Neural cell (in vitro differentiated cells): ENCODE data around the gene MINK1. TPM values are rescaled to one million over a fixed set of nuclear protein-coding genes. Genes with fewer than 3 reads are reported as not detected.

Experiments
- H2AFZ ChIP-seq: fragments of 200-600, 300-800 bp; sonication (generic), shearing (Covaris generic); 2 replicates; pipeline ENCODE4 v1.6.0; 2014; ENCODE audit warnings: low read depth, mild to moderate bottlenecking, antibody characterized with exemption, low read length, moderate library complexity
- H3F3A ChIP-seq: fragments of 200-600 bp; shearing (Covaris generic); 2 replicates; pipeline ENCODE4 v1.6.1; 2016; ENCODE audit warnings: mild to moderate bottlenecking, moderate library complexity, mixed read lengths, antibody characterized with exemption, low read length; ENCODE audit not compliant: insufficient read depth, poor library complexity, severe bottlenecking
- H3K27ac ChIP-seq: fragments of 200-600, 300-800 bp; sonication (generic), shearing (Covaris generic); 2 replicates; pipeline ENCODE4 v1.5.1; 2014; ENCODE audit warnings: mild to moderate bottlenecking, low read length, moderate library complexity
- H3K27me3 ChIP-seq: fragments of 300-800, 200-600 bp; sonication (generic), shearing (Covaris generic); 2 replicates; pipeline ENCODE4 v1.6.0; 2014; ENCODE audit warnings: mild to moderate bottlenecking, low read depth, low read length, moderate library complexity; ENCODE audit not compliant: insufficient read depth
- H3K36me3 ChIP-seq: fragments of 300-800, 200-600 bp; sonication (generic), shearing (Covaris generic); 2 replicates; pipeline ENCODE4 v1.5.1; 2014; ENCODE audit warnings: mild to moderate bottlenecking, antibody characterized with exemption, low read length, moderate library complexity; ENCODE audit not compliant: insufficient read depth
- H3K4me2 ChIP-seq: fragments of 300-800, 200-600 bp; sonication (generic), shearing (Covaris generic); 2 replicates; pipeline ENCODE4 v1.6.0; 2014; ENCODE audit warnings: mild to moderate bottlenecking, low read length
- H3K4me3 ChIP-seq: fragments of 300-800, 200-600 bp; sonication (generic), shearing (Covaris generic); 2 replicates; pipeline ENCODE4 v1.5.1; 2014; ENCODE audit warnings: mild to moderate bottlenecking, low read length, moderate library complexity
- H3K79me2 ChIP-seq: fragments of 200-600 bp; shearing (Covaris generic); replicated peaks from 2 replicates; pipeline ENCODE4 v1.6.0; 2014; ENCODE audit warnings: mild to moderate bottlenecking, low read length, moderate library complexity; ENCODE audit not compliant: insufficient read depth
- H3K9ac ChIP-seq: fragments of 300-800, 200-600 bp; sonication (generic), shearing (Covaris generic); 2 replicates; pipeline ENCODE4 v1.6.1; 2016; ENCODE audit warnings: mild to moderate bottlenecking, low read length, mixed read lengths
- H3K9me2 ChIP-seq: fragments of 200-600 bp; shearing (Covaris generic); 2 replicates; pipeline ENCODE4 v1.6.1; 2016; ENCODE audit warnings: mild to moderate bottlenecking, low read length, mixed read lengths; ENCODE audit not compliant: insufficient read depth
- H3K9me3 ChIP-seq: fragments of 200-600, 300-800 bp; sonication (generic), shearing (Covaris generic); 2 replicates; pipeline ENCODE4 v1.6.1; 2016; ENCODE audit warnings: mild to moderate bottlenecking, mixed run types, low read length, moderate library complexity, mixed read lengths
- H4K20me1 ChIP-seq: fragments of 200-600 bp; shearing (Covaris generic); 2 replicates; pipeline ENCODE4 v1.6.1; 2016; ENCODE audit warnings: mild to moderate bottlenecking, mixed run types; ENCODE audit not compliant: insufficient read depth
- CTCF ChIP-seq: fragments of 450-650 bp; IDR thresholded peaks from 2 replicates; pipeline ENCODE4 v1.5.1; 2014; ENCODE audit warnings: antibody characterized with exemption, mild to moderate bottlenecking, moderate library complexity; ENCODE audit not compliant: poor library complexity, severe bottlenecking
- EP300 ChIP-seq: fragments of 450-650 bp; conservative IDR thresholded peaks from 2 replicates; pipeline ENCODE4 v1.6.1; 2014; ENCODE audit warnings: antibody characterized with exemption, mild to moderate bottlenecking, moderate library complexity; ENCODE audit not compliant: poor library complexity, severe bottlenecking
- EZH2 ChIP-seq: fragments of 200-600, 300-800 bp; shearing (Covaris generic), sonication (generic); IDR thresholded peaks from 2 replicates; pipeline ENCODE4 v1.6.1; 2014; ENCODE audit warnings: antibody characterized with exemption, low read length, borderline replicate concordance, mild to moderate bottlenecking; ENCODE audit not compliant: insufficient read depth, poor library complexity, severe bottlenecking
- MXI1 ChIP-seq: fragments of 450-650 bp; conservative IDR thresholded peaks from 2 replicates; pipeline ENCODE4 v1.6.1; 2014; ENCODE audit warnings: antibody characterized with exemption, mild to moderate bottlenecking; ENCODE audit not compliant: poor library complexity, severe bottlenecking
- POLR2AphosphoS5 ChIP-seq: IDR thresholded peaks from 2 replicates; pipeline ENCODE4 v1.6.1; 2012
- RAD21 ChIP-seq: fragments of 450-650 bp; conservative IDR thresholded peaks from 2 replicates; pipeline ENCODE4 v1.6.1; 2014; ENCODE audit warnings: antibody characterized with exemption, mild to moderate bottlenecking, moderate library complexity
- SMC3 ChIP-seq: fragments of 450-650 bp; conservative IDR thresholded peaks from 2 replicates; pipeline ENCODE4 v1.6.1; 2014; ENCODE audit warnings: antibody characterized with exemption, mild to moderate bottlenecking, moderate library complexity; ENCODE audit not compliant: poor library complexity
- TAF1 ChIP-seq: IDR thresholded peaks from 2 replicates; pipeline ENCODE4 v1.6.1; 2012; ENCODE audit warnings: low read depth
- polyA plus RNA-seq: library from polyadenylated mRNA; depleted of rRNA; stranded (reverse); fragments of >200 nt; gene quantifications from 2 replicates; pipeline ENCODE4 v1.2.3, GENCODE V29; 2014
- TF ChIP-seq, protein P1 (sequence below): IDR thresholded peaks from 2 replicates; pipeline ENCODE4 v1.6.1; 2012; ENCODE audit warnings: borderline replicate concordance

Gene MINK1
- polyA plus RNA-seq, 1 donor from 2014 or later, result 38.1 TPM

DNA sequence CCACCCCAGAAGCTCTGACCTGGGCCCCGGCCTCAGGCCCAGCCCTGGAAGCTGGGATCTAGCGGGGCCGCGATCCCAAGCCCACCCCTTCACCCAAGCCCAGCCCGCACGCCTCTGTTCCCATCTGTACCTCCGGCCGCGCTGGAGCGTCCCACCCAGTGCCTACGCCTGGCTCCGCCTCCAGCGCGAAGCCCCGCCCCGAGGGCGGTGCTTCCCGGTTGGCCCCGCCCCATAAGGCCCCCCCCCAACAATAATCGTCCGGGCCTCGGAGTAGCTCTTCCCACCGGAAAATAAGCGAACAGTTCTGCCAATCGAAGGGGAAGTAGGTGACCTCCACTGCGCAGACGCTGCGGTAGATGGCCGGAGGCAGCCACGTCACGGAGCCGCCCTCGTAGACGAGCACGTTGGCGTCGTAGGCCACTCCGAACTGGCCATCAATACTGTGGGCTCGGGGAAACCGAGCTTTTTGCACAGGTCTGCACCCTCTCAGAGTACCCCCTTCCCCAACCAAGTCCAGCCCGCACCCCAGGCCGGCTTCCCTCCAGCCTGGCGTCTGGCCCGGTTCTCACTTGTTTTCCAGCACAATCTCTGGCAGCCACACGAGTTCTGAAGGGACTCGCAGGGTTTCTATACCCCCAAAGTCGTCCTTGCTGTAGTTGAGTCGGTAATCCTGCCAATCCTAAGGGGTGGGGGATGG lies 68.7 kb downstream of the MINK1 start:
- no peaks in the 10 kb centered on the region for H4K20me1 ChIP-seq
- no peaks in the 10 kb centered on the region for H3F3A ChIP-seq
- TF ChIP-seq RAD21, result no peak
- TF ChIP-seq MXI1, result no peak
- TF ChIP-seq SMC3, result no peak
- no peak for TF ChIP-seq POLR2AphosphoS5
- no peak for TF ChIP-seq TAF1
- TF ChIP-seq, protein P1, sequence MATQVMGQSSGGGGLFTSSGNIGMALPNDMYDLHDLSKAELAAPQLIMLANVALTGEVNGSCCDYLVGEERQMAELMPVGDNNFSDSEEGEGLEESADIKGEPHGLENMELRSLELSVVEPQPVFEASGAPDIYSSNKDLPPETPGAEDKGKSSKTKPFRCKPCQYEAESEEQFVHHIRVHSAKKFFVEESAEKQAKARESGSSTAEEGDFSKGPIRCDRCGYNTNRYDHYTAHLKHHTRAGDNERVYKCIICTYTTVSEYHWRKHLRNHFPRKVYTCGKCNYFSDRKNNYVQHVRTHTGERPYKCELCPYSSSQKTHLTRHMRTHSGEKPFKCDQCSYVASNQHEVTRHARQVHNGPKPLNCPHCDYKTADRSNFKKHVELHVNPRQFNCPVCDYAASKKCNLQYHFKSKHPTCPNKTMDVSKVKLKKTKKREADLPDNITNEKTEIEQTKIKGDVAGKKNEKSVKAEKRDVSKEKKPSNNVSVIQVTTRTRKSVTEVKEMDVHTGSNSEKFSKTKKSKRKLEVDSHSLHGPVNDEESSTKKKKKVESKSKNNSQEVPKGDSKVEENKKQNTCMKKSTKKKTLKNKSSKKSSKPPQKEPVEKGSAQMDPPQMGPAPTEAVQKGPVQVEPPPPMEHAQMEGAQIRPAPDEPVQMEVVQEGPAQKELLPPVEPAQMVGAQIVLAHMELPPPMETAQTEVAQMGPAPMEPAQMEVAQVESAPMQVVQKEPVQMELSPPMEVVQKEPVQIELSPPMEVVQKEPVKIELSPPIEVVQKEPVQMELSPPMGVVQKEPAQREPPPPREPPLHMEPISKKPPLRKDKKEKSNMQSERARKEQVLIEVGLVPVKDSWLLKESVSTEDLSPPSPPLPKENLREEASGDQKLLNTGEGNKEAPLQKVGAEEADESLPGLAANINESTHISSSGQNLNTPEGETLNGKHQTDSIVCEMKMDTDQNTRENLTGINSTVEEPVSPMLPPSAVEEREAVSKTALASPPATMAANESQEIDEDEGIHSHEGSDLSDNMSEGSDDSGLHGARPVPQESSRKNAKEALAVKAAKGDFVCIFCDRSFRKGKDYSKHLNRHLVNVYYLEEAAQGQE, result no peak
- TF ChIP-seq EZH2, result no peak
- no peak for TF ChIP-seq EP300
- no peak for TF ChIP-seq CTCF
- no peak overlapping the region for H2AFZ ChIP-seq
- H3K4me3 ChIP-seq, result no peak overlapping the region
- H3K9me3 ChIP-seq, result no peaks in the 10 kb centered on the region
- H3K36me3 ChIP-seq, result no peaks in the 10 kb centered on the region
- H3K27me3 ChIP-seq, result no peaks in the 10 kb centered on the region
- H3K27ac ChIP-seq, result no peak overlapping the region
- no peaks in the 10 kb centered on the region for H3K9me2 ChIP-seq
- no peak overlapping the region for H3K9ac ChIP-seq
- no peak overlapping the region for H3K4me2 ChIP-seq
- H3K79me2 ChIP-seq, result no peaks in the 10 kb centered on the region

- Histone ChIP-seq H3K9me3 (no peaks in the 10 kb centered on the region), H3K79me2 (no peaks in the 10 kb centered on the region), H2AFZ (no peak overlapping the region), H3K4me2 (no peak overlapping the region), H3K36me3 (no peaks in the 10 kb centered on the region), H3K27ac (no peak overlapping the region), H3K4me3 (no peak overlapping the region), H3F3A (no peaks in the 10 kb centered on the region), H3K27me3 (no peaks in the 10 kb centered on the region), H3K9ac (no peak overlapping the region), H3K9me2 (no peaks in the 10 kb centered on the region), H4K20me1 (no peaks in the 10 kb centered on the region)
- TF ChIP-seq MXI1 (no peak), SMC3 (no peak), RAD21 (no peak), EP300 (no peak), TAF1 (no peak), EZH2 (no peak), CTCF (no peak), POLR2AphosphoS5 (no peak)
- TF ChIP-seq, protein P1, result no peak
Measured at GRCh38 chr17:4902540-4902939, 69.4 kb downstream of the MINK1 start.
